HG03280 (cell line): ENCODE results near the gene P4HA2.

Experiments used
- ATAC-seq: cut with Tn5 transposase; IDR thresholded peaks from one replicate; pipeline ENCODE4 v1.9.1; 2021; ENCODE audit warnings: mild to moderate bottlenecking, moderate library complexity; ENCODE audit not compliant: unreplicated experiment

The P4HA2 gene

DNA sequence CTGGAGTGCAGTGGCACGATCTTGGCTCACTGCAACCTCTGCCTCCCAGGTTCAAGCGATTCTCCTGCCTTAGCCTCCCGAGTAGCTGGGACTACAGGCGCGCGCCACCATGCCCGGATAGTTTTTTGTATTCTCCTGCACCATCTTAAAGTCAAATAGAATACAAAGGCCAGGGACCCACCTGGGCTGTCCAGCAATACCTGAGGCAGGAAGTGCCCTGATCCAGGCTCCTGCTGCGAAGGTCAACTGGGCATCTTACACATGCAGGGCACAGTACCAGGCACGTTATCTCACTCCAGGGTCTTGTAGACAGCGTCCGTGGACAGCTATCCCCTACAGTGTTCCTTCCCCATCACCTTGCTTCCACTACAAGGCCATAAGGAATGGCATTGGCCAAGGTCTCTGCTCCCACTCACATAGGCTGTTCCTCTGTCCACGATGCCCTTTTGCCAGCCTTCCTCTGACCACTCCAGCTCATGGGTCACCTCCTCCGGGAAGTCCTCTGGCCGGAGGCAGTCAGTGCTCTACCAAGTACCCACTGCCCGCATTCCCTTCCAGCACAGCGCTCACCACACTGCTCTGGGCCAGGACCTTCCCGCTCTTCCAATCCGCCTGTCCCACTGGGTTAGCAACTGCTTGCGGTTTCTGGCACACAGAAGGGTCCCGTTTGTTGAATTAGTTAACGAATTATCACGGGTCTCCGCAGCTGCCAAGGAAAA lies 978 bp downstream of the P4HA2 start:
- no peak for ATAC-seq

DNA sequence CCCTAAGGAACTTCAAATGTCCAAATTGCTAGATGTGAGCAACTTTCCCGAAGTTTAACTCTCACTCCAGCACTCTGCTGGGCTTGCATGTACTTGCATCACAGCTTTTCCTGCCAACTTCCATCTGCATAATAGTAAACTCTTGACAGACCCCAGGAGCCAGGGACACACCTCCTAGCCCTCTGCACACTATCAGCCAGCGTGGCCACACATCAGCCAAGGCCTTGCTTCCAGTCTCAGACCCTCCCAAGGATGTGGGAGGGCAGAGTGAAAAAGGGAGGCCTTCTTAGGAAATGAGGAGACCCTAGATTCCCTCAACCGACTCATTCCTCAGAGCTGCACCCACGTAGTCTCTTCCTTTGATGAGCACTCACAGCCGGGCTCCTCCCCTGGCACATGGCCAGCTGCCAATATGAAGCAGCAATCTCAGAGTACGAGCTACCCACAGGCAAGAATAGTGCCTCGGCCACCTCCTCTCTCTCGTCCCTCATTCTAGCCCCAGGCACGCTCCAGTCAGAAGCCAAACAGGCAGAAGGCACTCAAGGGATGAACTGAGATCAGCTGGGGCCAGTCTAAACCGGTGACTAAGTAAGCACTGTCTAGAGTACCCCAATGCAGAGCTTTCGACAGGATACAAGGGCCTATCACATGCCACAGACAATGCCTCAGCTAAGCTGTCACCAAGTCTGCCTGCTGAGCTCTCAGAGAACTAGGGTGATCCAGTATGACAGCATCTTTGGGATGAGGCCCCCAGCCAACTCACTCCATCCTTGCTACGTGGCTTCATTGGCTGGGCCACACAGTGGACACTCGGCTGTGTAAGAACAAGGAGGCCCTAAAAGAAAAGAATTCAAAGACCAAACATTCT lies 2.3 kb downstream of the P4HA2 start:
- ATAC-seq: no peak

DNA sequence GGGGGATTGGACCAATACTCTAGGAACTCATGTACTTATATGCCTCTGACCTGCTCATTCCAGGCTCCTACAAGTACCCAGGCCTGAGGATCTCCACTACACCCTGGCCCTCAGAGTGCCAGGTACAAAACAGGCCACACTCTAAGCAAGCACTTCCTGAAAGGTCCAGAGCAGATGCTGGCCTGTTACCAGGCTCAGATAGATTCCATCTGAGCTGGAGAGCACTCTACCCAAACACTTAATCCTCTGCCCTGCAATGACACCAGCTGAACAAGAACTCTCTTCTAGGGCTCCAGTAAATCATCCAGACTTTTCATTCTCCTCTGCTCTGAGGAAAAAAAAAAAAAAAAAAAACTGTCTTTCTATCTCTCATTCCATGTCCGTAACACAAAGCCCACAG lies 2.9 kb downstream of the P4HA2 start:
- ATAC-seq: no peak

DNA sequence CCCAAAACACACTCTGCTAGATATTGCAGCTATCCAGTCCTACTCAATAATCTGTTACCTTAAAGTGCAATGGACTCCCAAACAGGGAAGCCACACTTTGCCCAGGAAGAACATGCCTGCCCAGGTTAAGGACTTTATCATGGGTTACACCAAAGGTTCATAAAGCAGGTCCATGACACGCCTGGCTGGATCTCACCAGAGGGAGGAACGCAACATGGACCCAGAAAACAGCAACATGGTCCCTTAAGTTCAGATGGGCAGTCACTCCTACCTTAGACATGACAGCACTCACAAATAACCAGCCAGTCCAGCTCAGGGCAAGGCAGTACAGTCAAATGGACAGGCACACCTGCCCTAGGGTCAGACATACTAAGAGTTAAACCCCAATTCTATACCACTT lies 3.8 kb downstream of the P4HA2 start:
- ATAC-seq: no peak

DNA sequence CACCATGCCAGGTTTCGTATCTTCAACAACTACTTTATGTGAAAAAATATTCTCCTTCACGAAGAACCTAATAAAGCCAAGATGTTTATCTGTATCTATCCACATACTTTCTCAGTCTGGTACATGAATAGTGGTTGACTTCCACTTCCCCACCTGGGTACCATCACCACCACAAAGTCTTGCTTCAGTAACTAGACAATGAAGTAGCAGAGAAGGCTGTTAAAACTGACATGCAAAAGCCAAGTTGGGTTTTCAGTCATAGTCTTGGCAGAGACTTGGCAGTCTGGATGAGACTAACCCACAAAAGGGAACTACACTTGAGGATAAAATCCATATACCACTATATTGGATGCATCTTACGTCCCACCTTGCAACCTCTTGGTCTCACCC lies 5.0 kb downstream of the P4HA2 start:
- ATAC-seq: no peak

DNA sequence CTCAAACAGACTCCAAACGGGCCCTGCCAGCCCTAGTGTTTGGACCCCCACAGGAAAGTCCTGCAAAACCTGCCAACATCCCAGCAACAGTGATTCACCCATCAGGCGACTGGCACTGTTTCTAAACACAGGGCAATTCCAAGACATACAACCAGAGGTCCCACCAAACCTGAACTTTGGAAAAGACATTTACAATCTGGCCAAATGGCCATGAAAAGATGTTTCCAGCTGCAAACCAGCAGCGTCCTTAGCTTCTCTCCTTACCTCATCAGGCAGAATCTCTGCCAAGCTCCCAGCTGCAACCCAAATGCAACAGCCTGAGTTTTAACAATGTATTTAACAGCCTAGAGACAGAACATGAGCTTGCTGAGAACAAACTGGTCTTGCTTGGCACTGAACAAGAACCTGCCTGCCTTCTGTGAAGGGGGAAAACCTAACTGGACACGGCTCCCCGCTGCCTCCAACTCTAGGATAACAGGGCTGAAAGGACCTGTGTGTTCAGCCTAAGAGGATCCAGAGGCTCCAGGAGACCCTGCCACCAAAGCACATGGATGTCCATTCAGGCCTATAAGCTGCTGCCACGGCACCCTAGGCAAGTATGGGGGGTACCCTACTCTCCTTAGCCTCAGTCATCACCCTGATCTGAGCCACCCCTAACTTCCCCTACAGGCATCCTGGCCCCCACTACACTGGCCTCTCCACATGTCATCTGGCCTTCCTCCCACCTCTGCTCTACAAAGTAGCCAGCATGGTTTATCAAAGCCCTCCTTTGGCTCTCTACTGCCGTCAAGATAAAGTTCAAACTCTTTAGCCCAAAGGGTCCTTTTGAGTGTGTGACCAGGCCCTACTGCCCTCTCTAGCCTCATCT lies 5.6 kb downstream of the P4HA2 start:
- ATAC-seq: no peak

DNA sequence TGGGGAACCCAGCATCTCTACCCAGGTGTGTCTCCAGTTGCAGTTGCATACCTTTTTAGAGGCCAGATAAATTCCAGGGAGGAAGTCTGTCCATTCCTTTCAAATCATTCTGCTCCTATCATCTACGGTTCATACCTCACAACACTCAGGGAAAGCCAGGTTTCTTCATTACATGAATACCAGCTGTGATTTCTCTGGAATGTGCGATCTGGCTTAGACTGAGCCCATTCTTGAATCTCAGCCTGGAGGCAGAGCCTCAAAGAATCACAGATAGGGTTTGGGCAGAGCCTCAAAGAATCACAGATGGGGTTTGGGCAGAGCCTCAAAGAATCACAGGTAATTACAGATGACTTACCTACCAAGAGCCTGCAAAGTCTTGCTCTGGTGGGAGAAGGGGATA lies 7.2 kb downstream of the P4HA2 start:
- no peak for ATAC-seq

DNA sequence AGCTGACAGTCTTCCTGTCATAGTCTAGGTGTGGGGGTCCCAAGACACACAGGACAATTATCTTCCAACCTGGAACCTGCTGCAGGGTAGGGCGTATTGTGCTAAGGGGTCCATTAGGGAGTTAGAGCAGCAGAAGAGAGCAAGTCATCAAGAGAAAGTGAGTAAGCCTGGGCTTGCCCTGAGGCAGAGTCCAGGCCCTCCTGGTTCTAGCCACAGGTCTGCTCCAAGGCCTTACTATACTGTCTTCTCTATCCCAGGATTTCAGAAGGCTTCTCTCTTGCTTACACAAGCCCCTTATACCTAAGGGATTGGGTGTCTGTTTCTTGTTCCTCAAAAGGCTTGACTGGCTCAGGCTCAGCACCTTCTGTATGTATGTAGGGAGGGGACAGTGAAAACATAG lies 7.7 kb downstream of the P4HA2 start:
- no peak for ATAC-seq

DNA sequence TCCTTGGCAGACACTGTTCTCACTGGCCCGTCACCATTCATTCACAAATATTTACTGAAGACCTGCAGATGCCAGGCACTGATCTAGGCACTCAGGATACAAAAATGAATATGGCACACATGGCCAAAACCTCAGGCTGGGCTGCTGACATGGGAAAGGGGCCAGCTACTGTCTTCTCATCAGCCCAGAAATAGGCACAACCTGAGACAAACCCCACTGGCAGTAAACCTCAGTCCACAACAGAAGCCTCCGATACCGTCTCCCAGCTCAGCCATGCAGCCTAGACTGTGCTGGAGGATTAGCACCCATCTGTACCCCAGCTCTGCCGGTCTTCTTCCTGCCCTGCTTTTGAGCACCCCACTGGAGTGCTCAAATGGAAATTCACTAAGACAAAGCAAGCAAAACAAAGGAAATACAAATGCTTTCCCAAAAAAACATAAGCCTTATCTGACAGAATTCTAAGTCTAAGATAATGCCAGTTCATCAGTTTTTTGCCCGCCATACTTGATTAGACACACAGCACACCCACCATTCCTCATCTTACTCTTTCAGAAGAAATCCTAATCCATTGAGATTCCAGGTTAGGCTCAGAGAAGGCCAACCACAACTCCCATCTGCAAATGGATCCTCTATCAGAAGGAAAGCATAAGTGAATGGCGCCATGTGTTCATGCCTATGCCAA lies 8.2 kb downstream of the P4HA2 start:
- no peak for ATAC-seq

DNA sequence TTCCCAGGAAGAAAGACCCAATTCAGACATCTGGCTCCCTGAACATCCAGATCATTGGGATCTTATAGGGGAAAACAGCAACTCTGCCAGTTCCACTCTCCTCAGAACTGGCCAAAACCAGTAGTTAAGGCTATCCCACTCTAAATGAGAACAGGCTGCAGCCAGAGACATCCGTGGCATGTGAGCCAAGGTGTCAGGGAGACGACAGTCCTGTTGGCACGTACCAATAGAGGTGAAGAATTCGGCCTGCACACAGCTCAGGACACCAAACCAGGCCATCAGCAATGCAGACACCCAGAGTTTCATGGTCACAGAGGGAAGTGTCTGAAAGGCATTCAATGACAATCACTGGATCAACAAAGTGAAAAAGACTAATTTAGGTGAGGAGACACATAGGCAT lies 9.3 kb downstream of the P4HA2 start:
- ATAC-seq: no peak

DNA sequence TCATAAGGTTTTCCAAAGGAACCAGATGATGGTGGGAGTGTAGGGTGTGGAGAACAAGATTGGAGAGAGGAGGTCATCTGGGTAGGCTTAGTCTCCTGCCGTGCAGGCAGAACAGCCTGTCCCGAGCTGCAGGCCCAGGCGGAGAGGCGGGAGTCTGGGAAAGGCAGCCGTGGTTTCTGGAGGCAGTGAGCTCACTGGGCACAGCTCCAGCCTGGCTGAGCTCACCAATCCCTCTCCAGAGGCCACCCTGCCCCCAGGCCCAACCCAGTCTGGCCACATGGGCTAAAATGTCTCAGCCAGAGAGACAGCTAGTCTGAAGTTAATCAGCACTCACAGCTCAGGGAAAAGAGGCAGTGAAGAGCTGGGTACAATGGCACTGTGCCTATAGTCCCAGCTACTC lies 12.3 kb downstream of the P4HA2 start:
- ATAC-seq: no peak

DNA sequence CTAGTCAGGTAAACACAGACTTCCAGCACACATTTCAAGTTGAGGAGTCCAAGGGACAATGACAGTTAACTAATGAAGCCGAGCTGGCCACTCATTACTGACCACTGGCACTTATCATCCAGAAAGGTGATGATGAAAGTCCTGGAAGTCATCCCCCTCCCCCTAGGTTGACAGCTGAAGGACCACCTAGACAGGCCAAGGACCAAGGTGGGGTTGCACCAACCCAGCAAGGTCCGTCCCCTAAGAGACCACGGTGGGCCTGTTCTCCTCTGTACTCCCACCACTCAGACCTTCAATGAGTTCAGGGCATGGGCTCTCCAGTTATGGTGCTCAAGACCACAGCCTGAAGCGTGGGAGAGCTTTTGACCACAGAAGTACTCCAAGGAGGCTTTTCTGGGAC lies 13.2 kb downstream of the P4HA2 start:
- ATAC-seq: no peak

DNA sequence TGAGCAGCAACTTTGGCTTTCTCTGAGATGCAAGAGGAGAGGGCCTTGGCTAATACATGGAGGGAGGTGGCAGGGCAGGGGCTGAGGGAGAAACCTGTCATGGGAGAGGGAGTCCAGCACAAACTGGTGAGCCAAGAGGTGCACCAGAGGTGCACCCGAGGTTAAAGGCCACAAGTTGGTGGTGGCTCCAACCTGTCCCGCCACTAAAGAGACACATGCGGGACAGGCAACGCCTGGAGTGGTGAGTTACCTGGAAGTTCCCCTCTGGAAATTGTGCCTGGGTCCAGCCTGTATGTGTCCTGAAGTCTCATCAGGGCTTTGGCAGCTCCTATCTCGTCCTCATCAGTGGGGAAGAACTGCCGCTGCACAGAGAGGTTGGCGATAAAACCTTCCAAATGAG lies 14.0 kb downstream of the P4HA2 start:
- no peak for ATAC-seq

DNA sequence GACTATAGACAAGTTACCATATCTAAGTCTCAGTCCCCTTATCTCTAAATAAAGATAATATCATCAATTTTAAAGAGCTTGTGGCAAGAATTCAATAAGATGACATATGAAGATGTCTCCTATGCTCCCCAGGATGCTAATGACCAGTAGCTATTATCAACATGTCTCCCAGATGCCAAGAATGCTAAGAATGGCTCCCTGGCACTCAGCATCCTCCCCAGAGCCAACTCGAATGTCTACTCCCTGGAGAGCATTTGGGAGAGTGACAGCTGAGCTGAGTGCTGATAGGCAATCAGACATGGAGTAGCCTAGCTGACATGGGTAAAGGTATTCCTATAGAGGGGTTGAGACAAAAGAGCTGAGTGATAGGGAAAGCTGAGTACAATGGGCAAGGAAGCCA lies 15.9 kb downstream of the P4HA2 start:
- no peak for ATAC-seq

DNA sequence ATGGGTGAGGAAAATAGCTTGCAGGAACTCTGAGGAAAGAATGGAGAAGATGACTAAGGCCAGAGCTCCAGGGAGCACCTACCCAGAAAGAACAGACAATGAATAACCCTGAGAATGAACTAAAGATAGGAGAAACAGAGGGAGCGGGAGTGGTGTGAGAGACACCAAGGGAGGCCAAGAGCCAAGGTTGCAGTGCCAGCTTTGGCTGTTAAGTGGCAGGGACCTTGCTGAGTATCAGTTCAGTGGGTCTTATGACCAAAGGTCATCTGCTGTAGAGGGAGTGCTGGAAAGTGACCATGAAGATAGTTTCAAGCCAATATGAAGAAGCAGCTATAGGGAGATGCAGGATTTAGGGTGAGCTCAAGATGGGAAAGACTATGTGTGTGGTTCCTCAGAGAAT lies 16.7 kb downstream of the P4HA2 start:
- no peak for ATAC-seq

DNA sequence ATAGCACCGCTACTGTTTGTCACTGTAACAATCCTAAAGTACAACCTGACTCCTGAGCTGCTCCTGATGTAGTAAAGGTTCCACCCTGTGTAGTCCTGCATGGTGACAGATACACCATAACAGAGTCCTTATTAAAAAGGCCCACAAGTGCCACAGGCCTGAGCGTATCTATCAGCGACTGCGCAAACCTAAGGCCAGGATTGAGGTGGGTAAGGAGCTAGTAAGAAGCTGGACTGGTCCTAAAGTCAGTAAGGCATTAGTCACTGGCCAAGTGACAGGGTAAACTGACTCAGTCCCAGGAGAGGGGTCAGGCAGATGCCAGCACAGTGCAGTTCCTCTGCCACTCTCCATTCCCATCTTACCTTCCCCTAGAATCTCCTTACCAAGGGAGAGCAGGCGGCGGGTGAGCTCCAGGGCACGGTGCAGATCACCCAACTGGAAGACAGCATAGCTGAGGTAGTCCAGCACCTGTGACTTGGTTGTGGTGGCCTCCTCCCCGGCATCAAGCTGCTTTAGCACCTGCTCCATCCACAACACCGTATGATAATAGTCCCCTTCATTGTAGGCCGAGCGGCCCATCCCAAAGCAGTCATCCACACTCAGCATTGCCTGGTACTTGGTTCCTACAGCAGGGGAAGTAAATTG lies 17.6 kb downstream of the P4HA2 start:
- no peak for ATAC-seq

DNA sequence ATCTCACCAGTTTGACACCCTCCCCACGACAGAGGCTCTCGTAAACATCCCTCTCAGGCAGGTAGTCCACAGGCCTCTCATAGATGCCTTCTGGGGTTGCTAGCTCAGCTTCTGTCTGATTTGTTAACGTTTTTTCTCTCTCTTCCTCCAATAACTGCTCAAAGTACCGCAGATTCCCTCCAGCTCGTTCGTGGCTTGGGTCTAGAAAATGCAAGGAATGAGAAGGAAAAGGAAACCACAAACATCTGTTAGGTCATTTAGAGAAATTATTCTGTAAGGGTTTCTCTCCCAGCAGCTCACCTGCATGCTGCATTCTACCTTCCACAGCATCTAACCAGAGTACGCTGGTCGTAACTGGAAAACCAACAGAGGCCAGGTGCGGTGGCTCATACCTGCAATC lies 18.5 kb downstream of the P4HA2 start:
- no peak for ATAC-seq

DNA sequence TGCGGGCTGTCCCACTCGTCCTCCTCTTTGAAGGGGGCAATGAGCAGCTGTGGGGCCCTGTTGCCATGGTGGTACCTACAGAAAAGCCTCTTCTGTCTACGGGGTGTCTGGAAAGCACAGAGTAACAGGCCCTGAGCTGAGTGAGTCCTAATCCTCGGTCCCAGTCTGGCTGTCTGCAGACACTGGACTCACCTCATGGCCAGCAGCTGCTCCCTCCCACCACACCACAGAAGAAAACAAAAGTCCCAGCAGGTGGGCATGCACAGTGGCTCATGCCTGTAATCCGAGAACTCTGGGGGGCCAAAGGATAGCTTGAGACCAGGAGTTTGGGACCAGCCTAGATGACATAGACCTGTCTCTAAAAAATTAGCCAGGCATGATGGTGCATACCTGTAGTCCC lies 19.9 kb downstream of the P4HA2 start:
- no peak for ATAC-seq

DNA sequence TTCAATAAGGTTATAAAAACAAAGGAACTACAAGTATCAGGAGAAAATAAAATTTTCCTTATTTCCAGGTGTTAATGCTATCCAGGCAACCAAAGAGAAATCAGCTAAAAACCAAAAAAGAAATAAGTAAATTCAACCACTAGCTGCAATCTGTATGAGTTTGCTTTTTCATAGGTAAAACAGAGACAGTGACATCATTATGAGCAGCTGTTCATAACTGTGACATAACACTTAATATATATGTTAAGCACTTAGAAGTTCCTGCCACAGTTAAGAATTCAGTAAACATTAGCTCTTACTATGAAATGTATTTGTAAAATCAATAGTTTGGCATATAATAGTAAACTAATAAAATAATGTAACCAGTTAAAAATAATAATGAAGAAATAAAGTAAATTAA lies 20.9 kb downstream of the P4HA2 start:
- ATAC-seq: no peak

DNA sequence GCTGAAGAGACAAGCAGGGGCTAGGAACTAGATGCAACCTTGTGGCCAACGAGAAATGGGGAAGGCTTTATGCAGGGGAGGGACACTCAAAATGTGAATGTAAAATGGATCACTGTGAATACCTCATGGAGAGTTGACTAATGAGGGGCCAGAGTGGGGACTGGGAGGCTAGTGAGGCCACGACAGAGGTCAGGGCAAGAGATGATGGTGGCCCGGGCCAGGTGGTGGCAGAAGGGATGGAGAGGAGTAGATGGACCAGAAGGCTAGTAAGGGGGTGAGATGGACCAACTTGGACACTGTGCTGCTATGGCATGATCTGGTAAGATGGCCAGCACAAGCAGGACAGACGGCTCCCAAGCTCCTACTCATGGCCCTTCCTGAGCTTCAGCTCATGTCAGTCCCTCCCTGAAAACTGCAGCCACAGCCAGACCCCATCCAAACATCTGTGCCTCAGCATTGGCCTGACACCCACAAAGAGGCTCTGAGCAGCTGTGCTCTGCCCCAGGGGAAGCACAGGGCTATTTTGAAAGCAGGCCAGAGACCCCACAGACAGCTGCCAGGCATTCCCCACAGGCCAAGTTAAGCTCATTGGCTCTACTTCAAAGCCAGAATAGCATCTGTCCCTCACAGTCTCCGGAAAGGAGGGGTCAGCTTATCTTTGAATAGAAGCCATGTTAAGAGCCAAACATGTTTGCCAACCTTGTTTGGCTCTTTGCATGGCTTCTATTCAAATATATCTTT lies 22.1 kb downstream of the P4HA2 start:
- ATAC-seq: no peak
